Measurements from ENCODE around the gene ABCB4.

DNA sequence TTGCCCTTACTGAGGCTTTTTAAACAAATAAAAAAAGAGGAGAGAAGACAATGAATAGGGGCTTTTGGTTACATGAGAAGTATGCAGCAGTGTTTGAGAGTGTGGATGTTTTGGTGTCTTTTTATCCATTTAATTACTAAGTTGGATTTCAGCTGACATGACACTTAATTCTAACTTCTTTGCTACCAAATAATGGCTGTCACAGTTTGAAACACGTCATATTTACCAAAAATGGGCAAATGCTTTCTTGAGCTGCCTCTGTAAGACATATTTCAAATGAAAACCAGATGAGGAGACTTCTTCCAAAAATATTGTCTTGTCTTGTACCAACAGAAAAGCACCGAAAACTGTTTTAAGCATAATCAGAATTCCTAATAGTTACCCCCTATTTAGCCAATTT is 4.0 kb downstream of the ABCB4 start:
- TF ChIP-seq RXRA (IDR thresholded peaks at IDR 0.05; ENCODE audit: insufficient read depth, low read depth, low read length) (no peak), RAD21 (IDR thresholded peaks at IDR 0.05 in 1 of 2, conservative IDR thresholded peaks at IDR 0.05 in 1 of 2; ENCODE audit: low read depth in 2 of 2, low read length in 2 of 2) (no peak), FOSL1 (IDR thresholded peaks at IDR 0.05; ENCODE audit: insufficient read depth, low read depth, low read length) (no peak), EGR1 (IDR thresholded peaks at IDR 0.05; ENCODE audit: borderline replicate concordance, low read depth, low read length) (no peak), SP4 (IDR thresholded peaks at IDR 0.05; ENCODE audit: low read length) (no peak), NANOG (IDR thresholded peaks at IDR 0.05; ENCODE audit: insufficient read depth, low read depth, low read length, poor library complexity, severe bottlenecking) (no peak), EZH2 (IDR thresholded peaks at IDR 0.05; ENCODE audit: low read depth, low read length, severe bottlenecking) (no peak), POLR2A (IDR thresholded peaks at IDR 0.05; ENCODE audit: control extremely low read depth in 1 of 2, low read depth in 2 of 2, low read length in 2 of 2) (no peak), NRF1 (IDR thresholded peaks at IDR 0.05; ENCODE audit: low read depth, low read length) (no peak), EP300 (IDR thresholded peaks at IDR 0.05; ENCODE audit: borderline replicate concordance in 1 of 2, low read depth in 2 of 2, low read length in 2 of 2) (no peak), CHD1 (IDR thresholded peaks at IDR 0.05; ENCODE audit: low read depth, low read length) (no peak)
- TF ChIP-seq, protein P1, sequence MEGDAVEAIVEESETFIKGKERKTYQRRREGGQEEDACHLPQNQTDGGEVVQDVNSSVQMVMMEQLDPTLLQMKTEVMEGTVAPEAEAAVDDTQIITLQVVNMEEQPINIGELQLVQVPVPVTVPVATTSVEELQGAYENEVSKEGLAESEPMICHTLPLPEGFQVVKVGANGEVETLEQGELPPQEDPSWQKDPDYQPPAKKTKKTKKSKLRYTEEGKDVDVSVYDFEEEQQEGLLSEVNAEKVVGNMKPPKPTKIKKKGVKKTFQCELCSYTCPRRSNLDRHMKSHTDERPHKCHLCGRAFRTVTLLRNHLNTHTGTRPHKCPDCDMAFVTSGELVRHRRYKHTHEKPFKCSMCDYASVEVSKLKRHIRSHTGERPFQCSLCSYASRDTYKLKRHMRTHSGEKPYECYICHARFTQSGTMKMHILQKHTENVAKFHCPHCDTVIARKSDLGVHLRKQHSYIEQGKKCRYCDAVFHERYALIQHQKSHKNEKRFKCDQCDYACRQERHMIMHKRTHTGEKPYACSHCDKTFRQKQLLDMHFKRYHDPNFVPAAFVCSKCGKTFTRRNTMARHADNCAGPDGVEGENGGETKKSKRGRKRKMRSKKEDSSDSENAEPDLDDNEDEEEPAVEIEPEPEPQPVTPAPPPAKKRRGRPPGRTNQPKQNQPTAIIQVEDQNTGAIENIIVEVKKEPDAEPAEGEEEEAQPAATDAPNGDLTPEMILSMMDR (IDR thresholded peaks at IDR 0.05; ENCODE audit: control extremely low read depth in 1 of 3, insufficient read depth in 1 of 3, low read depth in 1 of 3, low read length in 3 of 3) = no peak
- TF ChIP-seq, protein P2, sequence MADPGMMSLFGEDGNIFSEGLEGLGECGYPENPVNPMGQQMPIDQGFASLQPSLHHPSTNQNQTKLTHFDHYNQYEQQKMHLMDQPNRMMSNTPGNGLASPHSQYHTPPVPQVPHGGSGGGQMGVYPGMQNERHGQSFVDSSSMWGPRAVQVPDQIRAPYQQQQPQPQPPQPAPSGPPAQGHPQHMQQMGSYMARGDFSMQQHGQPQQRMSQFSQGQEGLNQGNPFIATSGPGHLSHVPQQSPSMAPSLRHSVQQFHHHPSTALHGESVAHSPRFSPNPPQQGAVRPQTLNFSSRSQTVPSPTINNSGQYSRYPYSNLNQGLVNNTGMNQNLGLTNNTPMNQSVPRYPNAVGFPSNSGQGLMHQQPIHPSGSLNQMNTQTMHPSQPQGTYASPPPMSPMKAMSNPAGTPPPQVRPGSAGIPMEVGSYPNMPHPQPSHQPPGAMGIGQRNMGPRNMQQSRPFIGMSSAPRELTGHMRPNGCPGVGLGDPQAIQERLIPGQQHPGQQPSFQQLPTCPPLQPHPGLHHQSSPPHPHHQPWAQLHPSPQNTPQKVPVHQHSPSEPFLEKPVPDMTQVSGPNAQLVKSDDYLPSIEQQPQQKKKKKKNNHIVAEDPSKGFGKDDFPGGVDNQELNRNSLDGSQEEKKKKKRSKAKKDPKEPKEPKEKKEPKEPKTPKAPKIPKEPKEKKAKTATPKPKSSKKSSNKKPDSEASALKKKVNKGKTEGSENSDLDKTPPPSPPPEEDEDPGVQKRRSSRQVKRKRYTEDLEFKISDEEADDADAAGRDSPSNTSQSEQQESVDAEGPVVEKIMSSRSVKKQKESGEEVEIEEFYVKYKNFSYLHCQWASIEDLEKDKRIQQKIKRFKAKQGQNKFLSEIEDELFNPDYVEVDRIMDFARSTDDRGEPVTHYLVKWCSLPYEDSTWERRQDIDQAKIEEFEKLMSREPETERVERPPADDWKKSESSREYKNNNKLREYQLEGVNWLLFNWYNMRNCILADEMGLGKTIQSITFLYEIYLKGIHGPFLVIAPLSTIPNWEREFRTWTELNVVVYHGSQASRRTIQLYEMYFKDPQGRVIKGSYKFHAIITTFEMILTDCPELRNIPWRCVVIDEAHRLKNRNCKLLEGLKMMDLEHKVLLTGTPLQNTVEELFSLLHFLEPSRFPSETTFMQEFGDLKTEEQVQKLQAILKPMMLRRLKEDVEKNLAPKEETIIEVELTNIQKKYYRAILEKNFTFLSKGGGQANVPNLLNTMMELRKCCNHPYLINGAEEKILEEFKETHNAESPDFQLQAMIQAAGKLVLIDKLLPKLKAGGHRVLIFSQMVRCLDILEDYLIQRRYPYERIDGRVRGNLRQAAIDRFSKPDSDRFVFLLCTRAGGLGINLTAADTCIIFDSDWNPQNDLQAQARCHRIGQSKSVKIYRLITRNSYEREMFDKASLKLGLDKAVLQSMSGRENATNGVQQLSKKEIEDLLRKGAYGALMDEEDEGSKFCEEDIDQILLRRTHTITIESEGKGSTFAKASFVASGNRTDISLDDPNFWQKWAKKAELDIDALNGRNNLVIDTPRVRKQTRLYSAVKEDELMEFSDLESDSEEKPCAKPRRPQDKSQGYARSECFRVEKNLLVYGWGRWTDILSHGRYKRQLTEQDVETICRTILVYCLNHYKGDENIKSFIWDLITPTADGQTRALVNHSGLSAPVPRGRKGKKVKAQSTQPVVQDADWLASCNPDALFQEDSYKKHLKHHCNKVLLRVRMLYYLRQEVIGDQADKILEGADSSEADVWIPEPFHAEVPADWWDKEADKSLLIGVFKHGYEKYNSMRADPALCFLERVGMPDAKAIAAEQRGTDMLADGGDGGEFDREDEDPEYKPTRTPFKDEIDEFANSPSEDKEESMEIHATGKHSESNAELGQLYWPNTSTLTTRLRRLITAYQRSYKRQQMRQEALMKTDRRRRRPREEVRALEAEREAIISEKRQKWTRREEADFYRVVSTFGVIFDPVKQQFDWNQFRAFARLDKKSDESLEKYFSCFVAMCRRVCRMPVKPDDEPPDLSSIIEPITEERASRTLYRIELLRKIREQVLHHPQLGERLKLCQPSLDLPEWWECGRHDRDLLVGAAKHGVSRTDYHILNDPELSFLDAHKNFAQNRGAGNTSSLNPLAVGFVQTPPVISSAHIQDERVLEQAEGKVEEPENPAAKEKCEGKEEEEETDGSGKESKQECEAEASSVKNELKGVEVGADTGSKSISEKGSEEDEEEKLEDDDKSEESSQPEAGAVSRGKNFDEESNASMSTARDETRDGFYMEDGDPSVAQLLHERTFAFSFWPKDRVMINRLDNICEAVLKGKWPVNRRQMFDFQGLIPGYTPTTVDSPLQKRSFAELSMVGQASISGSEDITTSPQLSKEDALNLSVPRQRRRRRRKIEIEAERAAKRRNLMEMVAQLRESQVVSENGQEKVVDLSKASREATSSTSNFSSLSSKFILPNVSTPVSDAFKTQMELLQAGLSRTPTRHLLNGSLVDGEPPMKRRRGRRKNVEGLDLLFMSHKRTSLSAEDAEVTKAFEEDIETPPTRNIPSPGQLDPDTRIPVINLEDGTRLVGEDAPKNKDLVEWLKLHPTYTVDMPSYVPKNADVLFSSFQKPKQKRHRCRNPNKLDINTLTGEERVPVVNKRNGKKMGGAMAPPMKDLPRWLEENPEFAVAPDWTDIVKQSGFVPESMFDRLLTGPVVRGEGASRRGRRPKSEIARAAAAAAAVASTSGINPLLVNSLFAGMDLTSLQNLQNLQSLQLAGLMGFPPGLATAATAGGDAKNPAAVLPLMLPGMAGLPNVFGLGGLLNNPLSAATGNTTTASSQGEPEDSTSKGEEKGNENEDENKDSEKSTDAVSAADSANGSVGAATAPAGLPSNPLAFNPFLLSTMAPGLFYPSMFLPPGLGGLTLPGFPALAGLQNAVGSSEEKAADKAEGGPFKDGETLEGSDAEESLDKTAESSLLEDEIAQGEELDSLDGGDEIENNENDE (IDR thresholded peaks at IDR 0.05; ENCODE audit: insufficient replicate concordance, low read length) = no peak
- TF ChIP-seq, protein P3, sequence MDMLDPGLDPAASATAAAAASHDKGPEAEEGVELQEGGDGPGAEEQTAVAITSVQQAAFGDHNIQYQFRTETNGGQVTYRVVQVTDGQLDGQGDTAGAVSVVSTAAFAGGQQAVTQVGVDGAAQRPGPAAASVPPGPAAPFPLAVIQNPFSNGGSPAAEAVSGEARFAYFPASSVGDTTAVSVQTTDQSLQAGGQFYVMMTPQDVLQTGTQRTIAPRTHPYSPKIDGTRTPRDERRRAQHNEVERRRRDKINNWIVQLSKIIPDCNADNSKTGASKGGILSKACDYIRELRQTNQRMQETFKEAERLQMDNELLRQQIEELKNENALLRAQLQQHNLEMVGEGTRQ (IDR thresholded peaks at IDR 0.05; ENCODE audit: low read length) = no peak
